Endothelial cell of umbilical vein (primary cell): ENCODE results near the gene BMP8B.

Experiments
- EZH2 ChIP-seq: IDR thresholded peaks from 2 replicates; pipeline ENCODE4 v1.6.1; 2012; ENCODE audit warnings: borderline replicate concordance, low read depth, mild to moderate bottlenecking, moderate library complexity, low read length, inconsistent platforms; ENCODE audit not compliant: severe bottlenecking
- FOS ChIP-seq: IDR thresholded peaks from 2 replicates; pipeline ENCODE4 v1.6.1; 2011; ENCODE audit warnings: mild to moderate bottlenecking, low read length, moderate library complexity, borderline replicate concordance; ENCODE audit not compliant: insufficient read depth
- JUN ChIP-seq: IDR thresholded peaks from 2 replicates; pipeline ENCODE4 v1.6.1; 2011; ENCODE audit warnings: borderline replicate concordance, low read depth; ENCODE audit not compliant: insufficient read length, insufficient read depth
- MYC ChIP-seq: IDR thresholded peaks from one replicate; pipeline ENCODE4 v1.6.1; 2011; ENCODE audit warnings: mild to moderate bottlenecking, low read depth, low read length
- POLR2A ChIP-seq: IDR thresholded peaks from 2 replicates; pipeline ENCODE4 v1.6.1; 2012; ENCODE audit warnings: low read depth, mild to moderate bottlenecking, control low read depth, low read length
- POLR2AphosphoS5 ChIP-seq: IDR thresholded peaks from 2 replicates; pipeline ENCODE4 v1.6.1; 2012; ENCODE audit warnings: low read depth, mild to moderate bottlenecking, control low read depth, low read length, moderate library complexity; ENCODE audit not compliant: insufficient read depth
- TF ChIP-seq, protein P1 (sequence below), 2 donors: IDR thresholded peaks; 1 replicate in 1 of 2; 2 replicates in 1 of 2; pipeline ENCODE4 v1.5.1; 2011; ENCODE audit warnings: low read length in 2 of 2, mild to moderate bottlenecking in 2 of 2, moderate library complexity in 2 of 2, control low read depth in 1 of 2, inconsistent platforms in 1 of 2, low read depth in 1 of 2; ENCODE audit not compliant: insufficient read depth in 1 of 2; ENCODE audit errors: extremely low read depth in 1 of 2
- TF ChIP-seq, protein P2 (sequence below): IDR thresholded peaks from 2 replicates; pipeline ENCODE4 v1.6.1; 2011; ENCODE audit not compliant: insufficient read depth, insufficient read length

- TF ChIP-seq POLR2A (no peak), POLR2AphosphoS5 (no peak), MYC (no peak), FOS (no peak), JUN (no peak), EZH2 (no peak)
- TF ChIP-seq, protein P1, sequence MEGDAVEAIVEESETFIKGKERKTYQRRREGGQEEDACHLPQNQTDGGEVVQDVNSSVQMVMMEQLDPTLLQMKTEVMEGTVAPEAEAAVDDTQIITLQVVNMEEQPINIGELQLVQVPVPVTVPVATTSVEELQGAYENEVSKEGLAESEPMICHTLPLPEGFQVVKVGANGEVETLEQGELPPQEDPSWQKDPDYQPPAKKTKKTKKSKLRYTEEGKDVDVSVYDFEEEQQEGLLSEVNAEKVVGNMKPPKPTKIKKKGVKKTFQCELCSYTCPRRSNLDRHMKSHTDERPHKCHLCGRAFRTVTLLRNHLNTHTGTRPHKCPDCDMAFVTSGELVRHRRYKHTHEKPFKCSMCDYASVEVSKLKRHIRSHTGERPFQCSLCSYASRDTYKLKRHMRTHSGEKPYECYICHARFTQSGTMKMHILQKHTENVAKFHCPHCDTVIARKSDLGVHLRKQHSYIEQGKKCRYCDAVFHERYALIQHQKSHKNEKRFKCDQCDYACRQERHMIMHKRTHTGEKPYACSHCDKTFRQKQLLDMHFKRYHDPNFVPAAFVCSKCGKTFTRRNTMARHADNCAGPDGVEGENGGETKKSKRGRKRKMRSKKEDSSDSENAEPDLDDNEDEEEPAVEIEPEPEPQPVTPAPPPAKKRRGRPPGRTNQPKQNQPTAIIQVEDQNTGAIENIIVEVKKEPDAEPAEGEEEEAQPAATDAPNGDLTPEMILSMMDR (IDR thresholded peaks at IDR 0.05; ENCODE audit: extremely low read depth in 1 of 2, insufficient read depth in 1 of 2, low read depth in 1 of 2, low read length in 2 of 2) = no peak
- TF ChIP-seq, protein P2, sequence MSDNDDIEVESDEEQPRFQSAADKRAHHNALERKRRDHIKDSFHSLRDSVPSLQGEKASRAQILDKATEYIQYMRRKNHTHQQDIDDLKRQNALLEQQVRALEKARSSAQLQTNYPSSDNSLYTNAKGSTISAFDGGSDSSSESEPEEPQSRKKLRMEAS = no peak
Measured at GRCh38 chr1:39729030-39729429, 59.6 kb downstream of the BMP8B start.
